ENCODE data around the gene MTOR.

GRCh38 chr1:11178021-11179015, 84.0 kb downstream of the MTOR start:
- TF ChIP-seq EP300 (IDR thresholded peaks at IDR 0.05) (no peak), POLR2A (IDR thresholded peaks at IDR 0.05) (no peak), POLR2AphosphoS5 (IDR thresholded peaks at IDR 0.05) (no peak)
- TF ChIP-seq, protein P1, sequence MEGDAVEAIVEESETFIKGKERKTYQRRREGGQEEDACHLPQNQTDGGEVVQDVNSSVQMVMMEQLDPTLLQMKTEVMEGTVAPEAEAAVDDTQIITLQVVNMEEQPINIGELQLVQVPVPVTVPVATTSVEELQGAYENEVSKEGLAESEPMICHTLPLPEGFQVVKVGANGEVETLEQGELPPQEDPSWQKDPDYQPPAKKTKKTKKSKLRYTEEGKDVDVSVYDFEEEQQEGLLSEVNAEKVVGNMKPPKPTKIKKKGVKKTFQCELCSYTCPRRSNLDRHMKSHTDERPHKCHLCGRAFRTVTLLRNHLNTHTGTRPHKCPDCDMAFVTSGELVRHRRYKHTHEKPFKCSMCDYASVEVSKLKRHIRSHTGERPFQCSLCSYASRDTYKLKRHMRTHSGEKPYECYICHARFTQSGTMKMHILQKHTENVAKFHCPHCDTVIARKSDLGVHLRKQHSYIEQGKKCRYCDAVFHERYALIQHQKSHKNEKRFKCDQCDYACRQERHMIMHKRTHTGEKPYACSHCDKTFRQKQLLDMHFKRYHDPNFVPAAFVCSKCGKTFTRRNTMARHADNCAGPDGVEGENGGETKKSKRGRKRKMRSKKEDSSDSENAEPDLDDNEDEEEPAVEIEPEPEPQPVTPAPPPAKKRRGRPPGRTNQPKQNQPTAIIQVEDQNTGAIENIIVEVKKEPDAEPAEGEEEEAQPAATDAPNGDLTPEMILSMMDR (IDR thresholded peaks at IDR 0.05) = no peak
